Ramos (cell line): Measurements from ENCODE around the gene ARHGAP26.

Experiments
- in situ Hi-C: fragments of 300-500 bp; cut with MboI; formaldehyde crosslinking; loops from one replicate; pipeline ENCODE4 v1.14.3; 2022; ENCODE audit warnings: low sequenced_read_pairs; ENCODE audit not compliant: unreplicated experiment

ARHGAP26 gene

DNA sequence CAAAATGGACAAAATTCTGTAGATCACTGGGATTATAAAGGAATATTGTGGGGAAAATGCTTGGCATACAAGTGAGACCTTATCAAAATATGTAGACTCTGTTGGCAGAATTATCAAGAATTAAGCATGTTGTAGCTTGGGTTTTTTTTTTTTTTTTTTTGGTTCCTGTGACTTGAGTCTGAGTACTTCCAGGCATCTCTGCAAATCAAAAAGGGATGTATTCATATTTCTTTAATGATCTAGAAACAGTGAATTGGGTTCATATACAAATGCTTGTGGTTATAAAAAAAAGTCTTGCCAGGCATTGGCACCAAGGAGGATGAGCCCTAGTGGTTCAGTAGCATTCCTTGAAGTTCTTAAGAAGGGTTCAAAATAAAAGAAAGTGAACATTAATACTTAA lies 292.2 kb downstream of the ARHGAP26 start:
- in situ Hi-C loops, result no loop called here

DNA sequence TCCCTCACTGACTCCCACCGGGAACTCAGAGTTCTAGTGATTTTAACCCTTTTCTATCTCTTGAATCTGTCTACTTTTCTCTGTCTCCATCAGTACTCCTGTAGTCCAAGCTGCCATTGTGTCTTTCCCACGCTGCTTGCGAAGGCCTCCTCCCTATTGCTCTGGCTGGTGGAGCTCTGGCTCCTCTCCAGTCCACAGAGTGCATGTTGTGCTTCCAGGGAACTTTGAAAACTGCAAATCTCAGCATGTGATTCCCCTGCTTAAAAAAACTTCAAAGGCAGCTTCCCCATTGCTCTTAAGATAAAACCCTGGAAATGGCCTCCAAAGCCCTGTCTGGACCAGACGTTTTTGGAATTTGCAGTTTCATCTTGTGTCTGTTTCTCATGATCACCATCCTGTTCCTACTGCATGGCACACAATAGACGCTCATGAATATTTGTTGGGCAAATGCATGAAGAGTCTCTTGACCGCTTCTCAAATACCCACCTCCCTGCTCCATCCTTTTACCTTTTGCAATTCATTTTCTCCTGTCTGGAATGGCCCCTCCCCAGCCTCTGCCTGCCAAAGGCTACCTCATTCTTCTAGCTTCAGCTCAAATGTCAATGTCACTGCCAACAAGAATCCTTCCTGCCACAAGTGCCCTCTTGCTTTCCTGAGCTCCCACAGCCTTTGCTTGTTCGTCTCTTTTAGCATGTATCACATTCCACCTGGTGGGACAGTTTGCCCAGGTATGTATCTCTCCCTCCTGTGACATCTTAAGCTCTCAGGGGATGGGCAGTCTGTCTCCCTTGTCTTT lies 293.2 kb downstream of the ARHGAP26 start:
- in situ Hi-C loops, result no loop called here

DNA sequence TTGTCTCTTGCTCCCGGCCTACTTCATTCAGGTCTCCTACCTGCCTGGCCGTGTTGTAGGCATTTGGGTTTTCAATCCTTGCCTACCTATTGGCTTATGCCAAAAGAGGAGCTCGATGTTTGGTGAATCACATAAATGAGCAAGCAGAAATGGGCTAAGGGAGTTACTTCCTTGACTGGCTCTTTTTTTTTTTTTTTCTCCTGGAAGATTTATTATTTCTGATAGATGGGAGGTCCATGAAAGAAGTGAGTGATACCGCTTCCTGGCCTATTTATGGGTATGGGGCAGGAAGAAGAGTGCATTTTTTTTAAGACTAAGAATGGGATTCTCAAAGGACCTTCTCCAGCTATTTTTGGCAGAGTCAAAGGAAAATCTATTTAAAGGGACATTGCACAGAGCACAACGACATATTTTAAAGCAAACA lies 294.1 kb downstream of the ARHGAP26 start:
- in situ Hi-C loops, result no loop called here

DNA sequence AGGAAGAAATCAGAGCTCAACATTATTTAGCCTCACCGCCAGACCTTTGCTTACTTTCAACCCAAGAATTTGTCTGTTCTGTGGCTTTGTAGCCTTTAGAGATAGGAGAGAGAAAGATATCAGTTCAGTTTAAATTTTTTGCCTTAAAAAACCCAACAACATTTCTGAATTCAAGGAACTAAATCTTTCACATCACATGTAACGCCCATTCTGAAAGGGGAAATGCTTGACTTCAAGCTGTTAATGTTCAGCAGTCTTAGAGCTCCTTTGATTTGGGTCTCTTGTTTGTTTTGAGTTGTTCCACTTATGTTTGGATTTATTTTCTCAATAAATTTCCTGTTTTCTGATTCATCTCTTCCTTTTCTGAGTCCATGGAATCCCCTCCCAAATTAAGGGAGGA lies 294.5 kb downstream of the ARHGAP26 start:
- in situ Hi-C loops, result no loop called here

DNA sequence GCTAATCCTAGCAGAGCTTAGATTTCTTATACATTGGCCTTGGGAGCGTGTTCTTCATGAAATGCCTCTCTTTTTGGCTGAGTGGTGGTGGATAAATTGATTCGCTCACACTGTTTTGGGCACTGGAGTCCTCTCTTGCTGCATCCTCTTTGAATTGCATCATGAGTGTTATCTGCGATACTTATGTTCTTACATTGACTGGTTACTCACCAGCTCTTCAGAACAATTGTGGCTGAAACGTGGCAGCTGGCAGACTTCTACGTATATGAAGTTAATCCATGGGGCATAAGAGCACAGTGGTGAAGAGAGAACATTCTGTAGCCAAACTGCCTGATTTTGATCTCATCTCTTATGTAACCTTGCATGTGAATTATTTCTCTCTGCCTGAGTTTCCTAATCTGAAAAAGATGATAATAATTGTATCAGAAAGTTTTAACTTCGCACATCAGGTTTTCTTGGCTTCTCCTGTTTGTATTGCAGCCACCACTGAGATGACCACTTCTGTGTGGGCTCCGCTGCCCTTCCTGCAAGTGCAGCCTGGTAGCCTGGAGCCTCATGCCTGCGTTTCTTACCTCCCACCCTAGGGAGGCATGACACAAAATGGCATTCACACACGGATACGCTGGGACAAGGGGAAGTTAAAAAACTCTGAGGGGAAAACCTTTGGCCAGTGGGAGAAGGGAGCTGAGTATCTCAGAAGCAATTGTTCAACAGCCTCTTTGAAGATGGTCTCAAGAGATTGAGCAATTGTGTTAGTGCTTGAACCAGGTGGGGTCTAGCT lies 295.2 kb downstream of the ARHGAP26 start:
- in situ Hi-C loops, result no loop called here

DNA sequence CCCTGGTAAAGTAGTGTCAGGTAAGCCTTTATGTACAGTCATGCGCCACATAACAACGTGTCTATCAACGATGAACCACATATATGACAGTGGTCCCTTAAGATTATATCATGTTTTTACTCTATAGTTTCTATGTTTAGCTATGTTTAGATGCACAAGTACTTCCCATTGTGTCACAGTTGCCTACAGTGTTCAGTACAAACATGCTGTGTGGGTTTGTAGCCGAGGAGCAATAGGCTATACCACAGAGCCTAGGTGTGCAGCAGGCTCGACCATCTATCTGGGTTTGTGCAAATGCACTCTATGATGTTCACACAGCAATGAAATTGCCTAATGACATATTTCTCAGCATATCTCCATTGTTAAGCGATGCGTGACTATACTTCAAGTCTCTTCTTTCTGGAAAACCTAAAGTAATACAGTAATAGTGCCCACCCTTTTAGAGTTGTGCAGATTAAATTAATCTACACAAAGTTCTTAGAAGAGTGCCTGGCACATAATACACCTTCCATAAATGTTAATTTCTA lies 295.9 kb downstream of the ARHGAP26 start:
- in situ Hi-C loops, result no loop called here

DNA sequence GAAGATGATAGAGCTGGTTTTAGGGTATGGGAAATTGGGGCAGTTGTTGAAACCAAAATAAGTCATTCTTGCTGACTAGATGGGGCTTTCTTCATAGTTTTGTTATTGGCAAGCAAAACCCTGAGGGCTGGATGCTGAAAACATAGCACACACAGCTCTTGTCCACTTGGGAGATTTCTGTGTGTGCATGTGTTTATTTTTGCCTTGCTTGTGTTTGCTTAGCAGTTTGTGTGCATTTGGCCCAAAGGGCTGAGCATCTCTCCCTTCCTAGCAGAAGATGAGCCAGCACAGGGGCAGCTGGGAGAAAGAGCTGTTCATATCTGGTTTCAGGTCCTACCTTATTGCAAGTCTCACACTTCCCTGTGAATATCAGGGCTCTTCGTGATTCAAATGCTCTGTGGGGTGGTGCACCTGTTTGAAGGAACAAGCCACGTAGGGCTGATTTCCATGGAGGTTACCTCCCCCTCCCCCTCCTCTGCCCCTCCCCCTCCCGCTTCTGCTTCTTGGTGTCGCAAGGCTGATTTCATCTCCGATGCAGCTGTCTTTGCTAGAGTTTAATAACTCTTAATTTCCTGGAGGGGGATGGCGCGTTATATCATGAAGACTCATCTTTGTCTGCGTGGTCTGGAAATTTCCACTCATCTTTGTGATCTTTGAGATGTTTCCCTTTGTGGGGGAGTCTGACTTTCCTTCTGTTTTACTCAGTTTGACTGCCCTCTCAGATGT lies 296.5 kb downstream of the ARHGAP26 start:
- in situ Hi-C loops, result no loop called here

DNA sequence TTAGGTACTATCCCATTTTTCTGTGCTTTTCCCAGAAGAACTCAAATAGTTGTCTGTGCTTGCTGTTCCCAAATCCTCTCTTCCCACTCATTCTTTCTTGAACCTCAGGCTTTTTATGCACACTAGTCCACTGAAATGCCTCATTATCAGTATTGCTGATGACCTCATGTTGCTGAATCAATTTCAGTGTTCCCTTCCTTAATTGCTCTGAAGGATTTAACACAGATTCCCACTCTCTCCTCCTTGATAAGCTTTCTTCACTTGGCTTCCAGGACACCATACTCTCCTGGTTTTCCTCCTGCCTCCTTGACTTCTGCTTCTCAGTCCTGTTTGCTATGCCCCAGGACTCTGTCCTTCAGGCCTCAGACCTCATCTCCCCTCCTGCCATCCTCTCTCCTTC lies 298.5 kb downstream of the ARHGAP26 start:
- in situ Hi-C loops, result no loop called here

DNA sequence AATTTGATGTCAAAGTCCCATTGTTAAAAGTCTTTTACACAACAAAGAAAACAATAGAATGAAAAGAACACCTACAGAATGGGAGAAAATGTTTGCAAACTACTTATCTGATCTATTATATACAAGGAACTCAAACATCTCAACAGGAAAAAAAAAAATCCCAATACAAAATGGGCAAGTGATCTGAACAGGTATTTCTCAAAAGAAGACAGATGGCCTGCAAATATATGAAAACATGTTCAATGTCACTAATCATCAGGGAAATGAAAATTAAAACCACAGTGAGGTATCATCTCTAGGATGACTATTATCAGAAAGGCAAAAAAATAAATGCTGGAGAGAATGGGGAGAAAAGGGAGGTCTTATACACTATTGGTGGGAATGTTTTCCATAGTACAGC lies 301.8 kb downstream of the ARHGAP26 start:
- in situ Hi-C loops, result no loop called here

DNA sequence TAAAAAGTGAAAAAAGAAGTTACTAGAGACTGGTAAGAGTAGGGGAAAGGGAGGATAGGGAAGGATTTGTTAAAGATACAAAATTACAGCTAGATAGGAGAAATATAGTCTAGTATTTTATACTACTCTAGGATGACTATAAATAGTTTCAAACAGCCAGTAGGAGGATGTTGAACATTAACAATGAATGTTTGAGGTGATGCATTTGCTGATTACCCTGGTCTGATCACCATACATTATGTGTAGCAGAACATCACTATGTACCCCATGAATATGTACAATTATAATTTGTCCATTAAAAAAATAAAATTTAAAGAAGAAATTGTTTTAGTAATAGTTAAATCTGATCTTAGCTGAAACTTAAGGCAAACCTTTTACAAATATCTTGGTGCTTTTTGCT lies 302.6 kb downstream of the ARHGAP26 start:
- in situ Hi-C loops, result no loop called here

DNA sequence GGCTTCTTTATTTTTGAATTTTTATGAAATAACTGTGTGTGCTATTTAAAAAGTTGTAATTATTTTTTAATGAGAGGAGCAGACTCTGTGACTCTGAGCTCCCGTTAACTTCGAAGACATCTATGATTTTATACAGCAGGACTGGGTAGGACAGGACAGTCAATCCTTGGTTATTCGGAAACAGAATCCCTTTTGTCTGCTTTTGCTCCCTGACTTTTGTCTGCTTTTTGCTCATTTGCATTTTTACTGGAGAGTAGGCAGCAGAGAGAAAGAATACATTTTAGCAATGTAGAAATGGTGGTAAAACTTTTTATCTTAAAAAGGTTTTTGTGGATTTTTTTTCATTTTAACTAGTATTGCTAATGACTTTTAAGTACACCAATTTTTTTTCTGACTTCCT lies 303.6 kb downstream of the ARHGAP26 start:
- in situ Hi-C loops, result no loop called here

DNA sequence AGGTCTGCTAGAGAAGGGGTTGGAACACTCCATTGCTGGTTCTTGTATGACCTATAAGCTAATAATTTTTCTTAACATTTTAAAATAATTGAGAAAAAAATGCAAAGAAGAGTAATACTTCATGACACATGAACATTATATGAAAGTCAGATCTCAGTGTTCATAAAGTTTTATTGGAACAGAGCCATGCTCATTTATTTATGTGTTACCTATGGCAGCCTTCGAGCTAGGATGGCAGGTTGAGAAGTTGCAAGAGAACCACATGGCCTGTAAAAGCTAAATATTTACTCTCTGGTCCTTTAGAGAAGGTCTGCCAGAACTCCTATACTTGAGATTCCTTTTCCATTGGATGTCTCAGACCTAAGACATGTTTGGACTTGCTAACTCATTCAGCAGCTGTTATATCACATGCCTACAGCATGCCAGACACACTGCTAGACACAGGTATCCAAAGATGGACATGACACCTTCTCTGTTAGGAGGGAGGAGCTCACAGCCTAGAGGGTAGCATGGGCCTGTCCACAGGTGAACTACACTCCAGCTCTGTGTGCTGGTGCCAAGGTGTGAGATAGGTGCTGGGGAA lies 304.3 kb downstream of the ARHGAP26 start:
- in situ Hi-C loops, result no loop called here

DNA sequence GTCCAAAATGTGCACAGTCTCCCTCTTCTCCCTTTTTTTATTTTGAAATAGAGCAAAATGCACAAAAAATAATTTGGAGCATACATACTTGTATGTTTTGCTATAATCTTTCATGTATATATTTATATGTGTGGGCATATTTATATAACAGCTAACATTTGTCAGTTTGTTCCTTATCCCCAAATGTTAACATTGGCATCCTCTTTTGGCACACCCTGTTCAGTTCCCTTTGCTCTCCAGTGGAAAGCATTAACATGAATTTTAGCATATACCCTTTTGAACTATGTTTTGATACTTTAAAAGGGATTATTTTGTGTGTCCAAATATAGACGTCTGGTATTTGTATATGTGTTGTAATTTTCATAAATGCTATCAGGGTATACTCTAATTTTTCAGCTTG lies 306.2 kb downstream of the ARHGAP26 start:
- in situ Hi-C loops, result no loop called here

DNA sequence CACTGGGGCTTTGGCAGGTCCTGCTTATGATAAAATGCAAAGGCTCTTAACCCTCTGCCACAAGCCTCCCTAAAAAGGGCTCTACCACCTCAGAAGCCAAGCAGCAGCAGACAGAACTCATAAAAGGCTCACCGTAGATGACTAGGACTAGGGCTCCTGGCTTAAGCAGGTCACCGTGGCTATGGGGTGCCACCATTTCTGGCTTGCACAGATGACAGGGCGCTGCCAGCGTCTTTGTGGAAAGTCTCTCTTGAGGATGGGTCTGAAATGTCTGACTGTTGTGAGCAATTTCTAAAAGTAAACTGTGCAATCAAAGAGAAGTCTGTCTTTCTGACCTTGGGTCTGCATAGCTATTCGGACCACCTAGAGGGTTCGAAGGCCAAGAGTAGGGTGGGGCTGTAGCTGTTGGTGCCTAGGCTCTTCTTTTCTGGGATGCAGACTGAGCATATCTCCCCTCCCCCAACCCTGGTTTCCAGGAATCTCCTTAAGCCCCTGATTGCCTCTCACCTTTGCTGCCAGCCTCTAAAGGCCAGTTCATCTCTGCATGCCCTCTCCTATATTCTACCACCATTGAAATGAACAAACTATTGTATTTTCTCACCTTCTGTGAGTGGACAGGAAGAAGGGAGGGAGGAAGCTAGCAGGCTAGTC lies 307.4 kb downstream of the ARHGAP26 start:
- in situ Hi-C loops, result no loop called here

DNA sequence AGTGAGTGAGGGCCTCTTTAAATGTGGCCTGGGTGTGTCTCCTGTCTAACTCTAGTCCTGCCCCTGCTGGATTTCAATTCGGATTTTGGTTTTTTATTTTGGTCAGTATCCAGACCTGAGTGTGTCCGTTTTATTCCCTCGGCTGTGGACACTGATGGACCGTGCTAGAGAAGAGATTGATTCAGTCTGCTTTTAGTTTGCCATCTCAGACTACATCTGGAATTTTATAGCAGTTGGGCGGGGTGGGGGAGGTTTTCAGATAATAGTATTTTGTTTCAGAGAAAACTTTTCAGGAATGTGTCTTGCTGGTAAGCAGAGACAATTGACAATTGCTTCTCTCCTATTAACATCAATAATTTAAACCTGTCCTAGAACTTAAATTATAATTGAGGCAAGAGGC lies 308.1 kb downstream of the ARHGAP26 start:
- in situ Hi-C loops, result no loop called here

DNA sequence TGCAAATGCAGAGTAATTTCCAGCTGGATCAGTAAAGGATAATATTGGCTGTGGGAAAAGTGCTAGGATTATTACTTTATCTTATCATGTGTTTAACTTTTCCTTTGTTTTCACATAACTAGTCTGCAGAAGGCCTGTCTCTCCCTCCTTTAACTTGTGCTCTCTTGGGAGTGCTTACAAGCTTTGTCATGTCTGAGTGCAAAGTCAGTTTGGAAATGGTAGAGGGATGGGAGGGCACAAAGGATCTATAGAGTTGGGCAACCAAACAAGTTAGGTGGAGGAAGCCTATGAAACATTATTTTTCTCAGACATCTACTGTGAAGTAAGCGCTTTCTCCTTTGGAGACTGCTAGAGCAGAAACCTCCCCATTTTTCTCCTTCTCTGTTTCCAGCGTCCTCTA lies 308.8 kb downstream of the ARHGAP26 start:
- in situ Hi-C loops, result no loop called here

DNA sequence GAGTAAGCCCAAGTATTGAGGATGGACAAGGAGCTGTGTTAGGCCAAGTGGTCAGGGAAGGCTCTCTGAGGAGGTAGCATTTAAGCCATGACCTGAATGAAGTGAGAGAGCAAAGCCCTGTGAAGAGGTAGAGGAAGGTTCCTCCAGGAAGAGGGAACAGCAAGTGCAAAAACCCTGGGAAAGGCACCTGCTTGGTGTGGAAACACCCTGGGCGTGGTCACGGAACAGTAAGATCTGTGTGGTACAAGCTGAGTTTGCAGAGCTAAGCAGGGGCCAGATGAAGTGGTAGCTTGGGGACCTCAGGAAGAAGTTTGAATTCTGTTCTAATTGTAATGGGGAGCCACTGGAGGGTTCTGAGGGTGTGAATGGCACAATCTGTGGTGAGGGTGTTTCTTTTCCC lies 310.2 kb downstream of the ARHGAP26 start:
- in situ Hi-C loops, result no loop called here

DNA sequence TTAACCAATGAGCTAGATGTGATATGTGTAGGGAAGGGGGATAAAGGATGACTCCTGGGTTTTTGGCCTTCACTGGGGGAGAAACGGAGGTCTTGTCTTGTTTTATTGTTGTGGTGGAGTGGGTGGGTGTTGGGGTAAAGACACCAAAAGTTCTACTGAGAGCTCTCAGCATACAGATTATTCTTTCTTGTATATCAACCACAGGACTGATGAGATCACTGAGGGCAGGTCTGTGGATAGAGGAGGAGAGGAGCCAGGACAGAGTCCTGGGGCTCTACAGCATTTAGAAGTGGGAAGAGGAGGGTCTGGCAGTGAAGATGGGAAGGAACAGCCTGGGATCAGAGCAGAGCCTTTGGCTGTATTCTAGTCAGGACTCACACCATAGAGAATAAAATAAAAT lies 310.8 kb downstream of the ARHGAP26 start:
- in situ Hi-C loops, result no loop called here

DNA sequence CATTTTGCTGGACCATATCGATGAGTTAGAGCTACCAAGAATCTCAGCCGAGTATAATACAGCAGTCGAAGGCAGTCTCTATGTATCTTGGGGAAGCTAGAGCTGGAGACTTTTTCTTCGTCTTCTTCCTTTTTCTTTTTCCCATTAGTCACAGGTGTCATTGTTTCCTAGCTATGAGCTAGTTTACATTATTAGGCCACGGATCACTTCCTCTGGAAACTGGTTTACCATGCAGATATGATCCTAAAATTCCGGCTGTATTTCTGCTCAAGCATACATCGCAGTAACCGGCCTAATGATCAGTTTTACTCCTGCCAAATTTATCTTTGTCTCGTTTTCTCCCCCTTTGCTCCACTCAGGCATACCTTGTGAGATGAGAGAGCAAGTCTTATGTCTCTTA lies 312.8 kb downstream of the ARHGAP26 start:
- in situ Hi-C loops, result no loop called here

DNA sequence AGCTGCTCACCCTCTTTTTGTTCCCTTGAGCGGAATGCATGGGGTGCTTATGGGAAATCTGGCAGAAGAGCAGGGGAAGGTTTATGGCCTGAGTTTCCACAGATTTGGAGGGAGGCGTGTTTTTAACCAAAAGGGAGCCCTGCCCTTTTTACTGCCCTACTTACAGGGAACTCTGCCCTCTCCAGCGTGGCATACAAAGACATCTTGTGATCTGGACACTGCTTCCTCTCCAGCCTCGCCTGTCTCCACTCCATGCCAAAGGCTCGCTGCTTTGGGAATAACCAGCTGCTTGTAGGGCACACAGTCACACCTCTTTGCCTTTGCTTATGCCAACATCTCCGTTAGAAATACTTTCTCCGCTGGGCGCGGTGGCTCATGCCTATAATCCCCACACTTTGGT lies 314.2 kb downstream of the ARHGAP26 start:
- in situ Hi-C loops, result no loop called here
